Gastrocnemius medialis (tissue), 4 donors: ENCODE measurements around the gene ARRB1. TPM values are rescaled to one million over a fixed set of nuclear protein-coding genes. Genes with fewer than 3 reads are reported as not detected.

Experiments used
- ATAC-seq, 2 donors: fragments of 150-250 bp; one replicate each; pipeline ENCODE4 v1.9.1; 2016
- DNase-seq, 2 donors: peaks; one replicate each; pipeline ENCODE4 v3.0.0-alpha.2; 2019
- H3K27ac ChIP-seq, 4 donors: fragments of 200-600 bp; sonication (generic); 1 replicate in 1 of 4; 2 replicates in 3 of 4; pipeline ENCODE4 v1.5.1; 2016 to 2018; ENCODE audit warnings: mild to moderate bottlenecking in 2 of 4, moderate library complexity in 1 of 4
- H3K27me3 ChIP-seq, 3 donors: fragments of 200-600 bp; sonication (generic) in 2 of 3; 1 replicate in 1 of 3; 2 replicates in 2 of 3; pipeline versions ENCODE4 v1.5.1 to v1.6.0; 2016 to 2019; ENCODE audit warnings: mild to moderate bottlenecking in 1 of 3, moderate library complexity in 1 of 3
- H3K36me3 ChIP-seq, 2 donors: fragments of 200-600 bp; sonication (generic) in 1 of 2; one replicate each; pipeline ENCODE4 v1.5.1; 2017 to 2018
- H3K4me1 ChIP-seq, 2 donors: fragments of 200-600 bp; sonication (generic) in 1 of 2; one replicate each; pipeline ENCODE4 v1.5.1; 2016 to 2017; ENCODE audit warnings: mild to moderate bottlenecking in 2 of 2
- H3K4me3 ChIP-seq, 4 donors: fragments of 200-600 bp; sonication (generic) in 3 of 4; 1 replicate in 1 of 4; 2 replicates in 3 of 4; pipeline ENCODE4 v1.5.1; 2016 to 2019; ENCODE audit warnings: mild to moderate bottlenecking in 2 of 4
- H3K9me3 ChIP-seq, 3 donors: fragments of 200-600 bp; sonication (generic) in 2 of 3; 1 replicate in 1 of 3; 2 replicates in 2 of 3; pipeline ENCODE4 v1.5.1; 2016 to 2019
- CTCF ChIP-seq, 5 experiments: fragments of 450-650 bp in 3 of 5; fragments of 200-600 bp in 2 of 5; sonication (generic) in 2 of 5; IDR thresholded peaks in 4 of 5; conservative IDR thresholded peaks in 1 of 5; 1 replicate in 4 of 5; 2 replicates in 1 of 5; pipeline ENCODE4 v1.5.1; 2016 to 2019; ENCODE audit warnings: antibody characterized with exemption in 5 of 5, mild to moderate bottlenecking in 3 of 5, moderate library complexity in 3 of 5
- POLR2A ChIP-seq, 2 donors: fragments of 450-650 bp; IDR thresholded peaks; one replicate each; pipeline ENCODE4 v1.6.1; 2017; ENCODE audit warnings: antibody characterized with exemption in 2 of 2, mild to moderate bottlenecking in 2 of 2, moderate library complexity in 2 of 2
- in situ Hi-C, 4 donors: fragments of 200-750 bp; cut with MboI; loops; one replicate each; pipeline versions ENCODE4 v1.15.0 to v1.8.0; 2017; ENCODE audit warnings: low sequenced_read_pairs in 4 of 4
- intact Hi-C: fragments of 100-400 bp; cut with DNase I; formaldehyde crosslinking; loops from one replicate; pipeline ENCODE4 v1.15.1; 2023; ENCODE audit warnings: low total_unique reads
- total RNA-seq, 4 donors: library from RNA; depleted of rRNA; stranded (reverse); fragments of >200 nt; gene quantifications; one replicate each; pipeline versions ENCODE4 v1.1.0 to v1.2.3, GENCODE V29; 2016

The ARRB1 gene
- total RNA-seq, 4 donors from 2014 or later: 4.3 to 11.8 (median 5.4) TPM

DNA sequence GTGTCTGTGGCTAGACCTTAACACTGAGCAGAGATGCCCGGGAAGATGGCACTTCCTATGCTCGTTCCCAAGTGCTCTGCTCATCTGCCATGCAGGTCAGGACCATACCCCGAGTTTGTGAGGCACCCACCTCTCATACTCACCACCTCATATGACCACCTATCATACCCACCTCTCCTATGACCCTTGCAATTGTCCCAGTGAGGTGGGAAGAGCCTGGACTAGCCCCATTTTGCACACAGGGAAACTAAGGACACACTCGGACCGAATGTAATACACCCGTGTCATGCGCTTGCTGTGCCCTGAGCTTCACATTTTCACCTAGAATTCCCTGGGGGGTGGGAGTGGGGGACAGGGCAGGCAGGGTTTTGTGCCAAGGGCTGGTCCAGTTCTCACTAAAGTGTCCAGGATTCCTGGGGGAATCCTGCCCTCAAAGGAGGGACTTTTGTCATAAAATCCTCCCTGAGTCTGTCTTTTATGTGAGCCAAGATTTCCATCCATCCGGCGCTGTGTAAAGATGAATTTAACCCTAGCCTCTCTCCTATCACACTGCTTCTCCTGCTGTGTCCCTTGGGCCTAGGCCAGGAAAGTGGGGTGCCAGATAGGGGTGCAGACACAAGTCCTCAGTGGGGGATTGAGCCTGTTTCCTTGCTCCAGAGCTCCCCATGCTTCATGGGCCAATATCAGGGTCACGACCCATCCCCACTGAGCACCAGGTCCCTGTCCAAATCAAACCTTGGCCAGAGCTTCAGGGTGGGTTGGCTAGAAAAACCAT, 90.9 kb downstream of the ARRB1 start:
- no peak for TF ChIP-seq CTCF (IDR thresholded peaks at IDR 0.05 in 4 of 5, conservative IDR thresholded peaks at IDR 0.05 in 1 of 5)
- TF ChIP-seq POLR2A (IDR thresholded peaks at IDR 0.05): no peak
- Histone ChIP-seq H3K27ac (no peak overlapping the region), H3K9me3 (no peaks in the 10 kb centered on the region), H3K4me1 (no peaks in the 10 kb centered on the region), H3K36me3 (no peaks in the 10 kb centered on the region), H3K4me3 (no peak overlapping the region), H3K27me3 (no peaks in the 10 kb centered on the region)
- in situ Hi-C loops: no loop called here
- intact Hi-C loops: no loop called here
- DNase-seq (peak in 1 of 2 donors; percentile 9), ATAC-seq (no peak)

DNA sequence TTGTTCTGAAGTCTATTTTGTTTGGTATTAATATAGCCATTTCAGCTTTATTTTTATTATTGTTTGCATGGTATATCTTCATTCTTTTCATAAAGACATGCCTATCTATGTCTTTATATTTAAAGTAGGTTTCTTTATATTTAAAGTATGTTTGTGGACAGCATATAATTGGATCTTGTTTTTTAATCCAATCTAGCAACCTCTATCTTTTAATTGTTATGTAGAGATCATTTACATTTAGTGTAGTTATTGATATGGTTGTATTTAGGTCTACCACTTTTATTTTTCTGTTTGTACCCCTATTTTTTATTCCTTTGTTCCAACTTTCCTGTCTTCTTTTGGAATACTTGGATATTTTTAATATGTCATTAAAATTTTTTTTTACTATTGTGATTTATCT, 97.1 kb downstream of the ARRB1 start:
- Histone ChIP-seq H3K4me1 (no peaks in the 10 kb centered on the region), H3K9me3 (peaks cover 0 to 9% (median 0%) of the 10 kb centered on the region in 3 donors), H3K27ac (no peak overlapping the region), H3K36me3 (no peaks in the 10 kb centered on the region), H3K27me3 (peaks cover 0 to 6% (median 0%) of the 10 kb centered on the region in 3 donors), H3K4me3 (no peak overlapping the region)
- in situ Hi-C loops: no loop called here
- intact Hi-C loops: no loop called here
- no peak for TF ChIP-seq POLR2A (IDR thresholded peaks at IDR 0.05)
- no peak for TF ChIP-seq CTCF (IDR thresholded peaks at IDR 0.05 in 4 of 5, conservative IDR thresholded peaks at IDR 0.05 in 1 of 5)
- DNase-seq: no peak
- no peak for ATAC-seq

DNA sequence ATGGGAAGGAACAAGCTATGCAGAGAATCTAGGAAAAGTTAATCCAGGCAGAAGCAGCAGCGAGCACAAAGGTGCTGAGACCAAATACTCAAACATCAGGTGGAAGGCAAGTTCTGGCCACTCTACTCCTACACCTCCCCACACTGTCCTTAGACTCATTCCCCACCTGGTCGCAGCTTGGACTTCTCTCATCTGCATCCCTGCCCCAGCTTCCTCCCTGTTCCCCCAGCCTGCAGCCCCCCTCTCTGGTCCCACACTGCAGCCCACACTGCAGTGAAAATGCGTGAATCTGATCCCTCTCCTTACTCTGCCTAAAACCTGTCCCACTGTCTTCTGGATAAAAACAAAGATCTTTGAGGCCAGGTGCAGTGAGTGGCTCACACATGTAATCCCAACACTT, 101.8 kb downstream of the ARRB1 start:
- Histone ChIP-seq H3K36me3 (no peaks in the 10 kb centered on the region), H3K9me3 (peaks cover 0 to 9% (median 0%) of the 10 kb centered on the region in 3 donors), H3K27ac (no peak overlapping the region), H3K4me3 (no peak overlapping the region), H3K27me3 (peaks cover 0 to 6% (median 0%) of the 10 kb centered on the region in 3 donors), H3K4me1 (no peaks in the 10 kb centered on the region)
- intact Hi-C loops (no loop called here), in situ Hi-C loops (loop anchor here (5.0 to 25.0 kb wide), 7 partner anchors 102 to 325 kb away; partner anchors contain the start of genes SPCS2 (in 1 of the 4) and XRRA1 (in 1 of the 4))
- DNase-seq (no peak), ATAC-seq (no peak)
- TF ChIP-seq POLR2A (IDR thresholded peaks at IDR 0.05): no peak
- TF ChIP-seq CTCF (IDR thresholded peaks at IDR 0.05 in 4 of 5, conservative IDR thresholded peaks at IDR 0.05 in 1 of 5): no peak

GRCh38 chr11:75248924-75249256, 102.6 kb downstream of the ARRB1 start:
- Histone ChIP-seq H3K4me3 (no peak overlapping the region), H3K27ac (no peak overlapping the region), H3K4me1 (no peaks in the 10 kb centered on the region), H3K9me3 (peaks cover 0 to 9% (median 0%) of the 10 kb centered on the region in 3 donors), H3K27me3 (peaks cover 0 to 6% (median 0%) of the 10 kb centered on the region in 3 donors), H3K36me3 (no peaks in the 10 kb centered on the region)
- intact Hi-C loops (loop anchor here (1.0 kb wide), 2 partner anchors 105 to 109 kb away; no protein-coding TSS in a partner anchor), in situ Hi-C loops (loop anchor here (5.0 to 25.0 kb wide), 7 partner anchors 102 to 324 kb away; partner anchors contain the start of genes SPCS2 (in 1 of the 4) and XRRA1 (in 1 of the 4))
- no peak for TF ChIP-seq POLR2A (IDR thresholded peaks at IDR 0.05)
- peak in 1 of 5 experiments; percentile 6 for TF ChIP-seq CTCF (IDR thresholded peaks at IDR 0.05 in 4 of 5, conservative IDR thresholded peaks at IDR 0.05 in 1 of 5)
- DNase-seq (no peak), ATAC-seq (no peak)
